Measurements from ENCODE around the gene PLEKHH1.
A peak's percentile ranks its signal among the peaks of the same experiment; 100 is the strongest.
"Not testable (repeated sequence)": the region's sequence is repeated elsewhere in the genome, so short reads cannot be mapped to it uniquely, and the experiment has no call there.

Gene PLEKHH1

GRCh38 chr14:67584978-67585377 is 51.9 kb downstream of the PLEKHH1 start:
- no peak for FAIRE-seq

GRCh38 chr14:67586369-67586768 is 53.3 kb downstream of the PLEKHH1 start:
- FAIRE-seq = no peak

GRCh38 chr14:67589204-67589770 is 56.2 kb downstream of the PLEKHH1 start:
- no peak for FAIRE-seq

DNA sequence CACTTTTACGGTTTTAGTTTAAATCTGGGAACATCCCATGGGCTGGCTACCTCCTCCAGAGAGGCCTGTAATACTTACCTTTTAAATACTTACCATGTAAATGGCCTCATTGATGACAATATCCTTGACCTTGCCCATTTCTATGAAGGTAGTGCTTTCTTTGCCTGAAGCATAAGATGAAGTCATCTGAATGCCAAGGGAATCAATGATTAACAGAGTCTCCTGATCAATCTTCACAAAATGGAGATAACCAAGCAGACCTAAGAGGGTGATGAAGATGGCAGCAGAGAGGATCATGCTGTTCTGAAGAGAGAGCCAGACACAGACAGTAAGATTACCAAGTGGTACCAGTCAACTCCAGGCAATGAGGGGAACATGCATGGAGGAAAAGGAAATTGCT is 60.6 kb downstream of the PLEKHH1 start:
- FAIRE-seq = not testable (repeated sequence)

DNA sequence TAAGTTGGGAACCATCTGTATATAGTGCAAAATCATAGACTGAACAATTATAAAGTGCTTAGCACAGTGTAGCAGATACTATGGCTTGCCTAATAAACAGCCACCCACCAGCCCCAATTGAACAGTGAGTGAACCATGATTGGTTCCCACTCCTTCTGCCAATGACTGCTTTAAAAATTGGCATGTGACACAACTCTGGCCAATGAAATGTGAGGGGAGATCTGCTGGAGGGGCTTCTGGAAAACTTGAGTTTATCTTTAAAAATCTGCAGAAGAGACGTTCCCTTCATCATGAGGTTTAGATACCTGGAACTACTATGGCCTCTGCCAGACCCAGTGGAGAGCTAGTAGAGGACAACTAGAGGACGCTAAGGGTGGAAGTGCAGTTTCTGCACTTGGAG is 62.3 kb downstream of the PLEKHH1 start:
- FAIRE-seq = no peak

DNA sequence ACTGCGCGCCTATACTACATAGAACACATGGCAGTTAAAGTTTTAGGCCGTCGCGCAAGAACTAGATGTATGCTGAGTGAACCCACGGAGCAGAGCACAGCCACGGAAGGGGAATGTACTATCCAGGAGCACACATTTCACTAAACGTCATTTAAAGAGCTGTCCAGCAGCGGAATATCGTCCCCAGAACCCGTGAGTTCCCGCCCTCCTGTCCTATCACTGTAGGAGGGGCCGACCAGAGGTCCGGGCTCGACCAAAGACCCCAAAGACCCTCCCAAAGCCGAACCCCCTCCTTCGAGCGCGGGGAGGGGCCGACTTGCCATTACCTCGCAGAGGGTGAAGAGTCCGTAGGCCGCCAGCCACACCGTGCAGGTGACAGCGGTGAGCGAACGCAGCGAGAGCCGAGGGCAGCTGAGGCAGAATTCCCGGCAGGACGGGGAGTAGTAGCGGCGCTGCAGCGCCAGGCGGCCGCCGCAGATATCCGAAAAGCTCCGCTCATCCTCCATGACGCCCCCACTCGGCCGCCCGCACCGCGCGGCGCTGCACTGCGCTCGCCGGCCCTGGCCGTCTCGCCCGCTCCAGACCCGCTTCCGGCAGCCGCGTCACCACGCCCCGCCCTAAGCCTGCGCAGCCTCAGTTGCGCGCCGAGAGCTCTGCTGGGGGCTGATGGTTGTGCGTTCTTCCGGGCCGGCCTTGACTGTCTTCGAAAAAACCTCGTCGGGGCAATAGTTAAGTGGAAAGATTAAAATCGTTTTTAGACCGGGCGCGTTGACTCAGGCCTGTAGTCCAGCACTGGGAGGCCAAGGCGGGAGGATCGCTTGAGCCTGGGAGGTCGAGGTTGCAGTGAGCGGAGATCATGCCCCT is 66.8 kb downstream of the PLEKHH1 start, which contains the start of gene PIGH:
Gene PIGH, minus strand, starts transcription at position 571 of the 864 bp plus-strand sequence. Its CDS starts 65 bp downstream, at position 506.
- no peak for FAIRE-seq

DNA sequence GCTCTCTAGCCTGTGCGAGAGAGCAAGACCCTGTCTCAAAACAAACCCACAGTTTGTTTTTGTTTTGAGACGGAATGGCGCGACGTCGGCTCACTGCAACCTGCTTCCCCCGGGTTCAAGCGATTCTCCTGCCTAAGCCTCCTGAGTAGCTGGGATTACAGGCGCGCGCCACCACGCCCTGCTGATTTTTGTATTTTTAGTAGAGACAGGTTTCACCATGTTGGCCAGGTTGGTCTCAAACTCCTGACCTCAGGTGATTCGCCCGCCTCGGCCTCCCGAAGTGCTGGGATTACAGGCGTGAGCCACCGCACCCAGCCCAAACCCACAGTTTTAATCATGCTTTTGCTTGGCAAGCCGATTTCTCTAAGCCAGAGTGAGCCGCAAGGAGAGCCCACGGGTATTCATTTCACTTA is 67.5 kb downstream of the PLEKHH1 start:
- not testable (repeated sequence) for FAIRE-seq

GRCh38 chr14:67602076-67602475 is 69.0 kb downstream of the PLEKHH1 start:
- FAIRE-seq = no peak

DNA sequence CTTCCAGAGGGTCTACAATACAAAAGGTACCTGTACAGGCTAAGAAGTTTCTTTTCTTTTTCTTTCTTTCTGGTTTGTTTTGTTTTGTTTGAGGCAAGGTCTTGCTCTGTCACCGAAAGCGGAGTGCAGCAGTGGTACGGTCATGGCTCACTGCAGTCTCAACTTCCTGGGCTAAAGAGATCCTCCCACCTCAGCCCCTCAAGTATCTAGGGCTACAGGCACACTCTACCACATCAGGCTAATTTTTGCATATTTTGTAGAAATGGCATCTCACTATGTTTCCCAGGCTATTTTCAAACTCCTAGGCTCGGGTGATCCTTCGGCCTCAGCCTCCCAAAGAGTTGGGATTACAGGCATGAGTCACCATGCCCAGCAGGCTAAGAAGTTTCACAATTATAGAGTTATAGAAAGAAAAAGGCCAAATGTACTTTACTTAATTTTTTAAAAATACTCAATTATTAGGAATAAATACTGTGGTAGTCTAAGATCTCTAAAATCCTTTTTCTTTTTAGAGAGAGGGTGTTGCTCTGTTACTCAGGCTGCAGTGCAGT is 70.0 kb downstream of the PLEKHH1 start:
- FAIRE-seq = no peak

- no peak for FAIRE-seq
These were observed 74.6 kb downstream of the PLEKHH1 start for GRCh38 chr14:67607646-67608045.

DNA sequence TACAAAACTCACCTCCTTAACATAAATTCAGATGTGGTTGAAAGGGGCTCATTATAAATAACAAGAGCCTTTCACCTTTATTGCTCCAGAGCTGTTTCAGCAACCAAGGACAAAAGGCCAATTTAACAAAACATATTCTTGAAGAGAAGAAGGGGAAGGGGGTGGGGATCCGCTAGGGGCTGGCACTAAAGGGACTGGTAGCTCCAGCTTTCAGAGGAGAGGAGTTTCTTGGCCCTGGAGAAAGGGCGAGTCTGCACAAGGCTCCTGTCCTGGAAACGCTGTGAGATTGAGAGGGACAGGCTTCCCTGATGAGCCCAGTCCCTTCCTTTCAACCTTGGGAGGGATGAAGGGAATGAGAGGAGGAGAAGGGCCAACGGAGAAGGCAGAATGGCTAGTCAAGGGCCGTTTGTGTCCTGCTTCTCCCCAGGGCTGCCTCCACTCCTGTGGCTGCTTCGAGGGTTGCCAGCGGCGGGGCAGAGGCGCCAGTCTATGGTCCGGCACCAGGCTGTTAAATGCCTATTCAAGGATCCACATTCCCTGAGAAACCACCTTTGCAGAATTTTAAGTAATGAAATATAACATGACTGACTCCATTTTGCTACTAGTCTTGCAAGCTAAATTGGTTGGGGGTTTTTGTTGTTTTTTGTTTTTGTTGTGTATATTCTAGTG is 76.7 kb downstream of the PLEKHH1 start:
- FAIRE-seq = no peak

GRCh38 chr14:67610491-67610890 is 77.4 kb downstream of the PLEKHH1 start:
- FAIRE-seq = no peak

DNA sequence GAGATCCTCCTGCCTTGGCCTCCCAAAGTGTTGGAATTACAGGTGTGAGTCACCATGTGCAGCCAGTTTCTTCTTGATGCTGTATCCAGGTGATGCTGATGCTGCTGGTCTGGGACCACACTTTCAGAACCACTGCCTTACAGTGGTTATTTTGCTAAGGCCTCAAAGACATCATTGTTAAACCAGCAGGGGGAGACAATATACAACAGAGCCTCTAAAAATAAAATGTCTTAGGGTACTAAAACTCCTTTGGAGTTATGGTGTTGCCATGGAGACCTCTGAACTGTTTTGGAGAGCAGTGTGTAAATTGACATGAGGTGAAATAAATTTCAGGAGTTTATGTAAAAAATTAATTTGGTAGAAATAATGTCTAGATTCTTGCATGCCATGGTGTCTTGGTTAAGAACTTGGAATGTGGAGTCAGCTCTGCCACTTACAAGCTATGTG is 85.5 kb downstream of the PLEKHH1 start:
- peak; percentile 16 for FAIRE-seq

- FAIRE-seq = no peak
These were observed 86.5 kb downstream of the PLEKHH1 start, which contains the start of gene ARG2 for GRCh38 chr14:67619446-67620216. Gene ARG2, plus strand, starts transcription at chr14:67619920. Its CDS starts 58 bp downstream, at chr14:67619978.

- FAIRE-seq = no peak
These were observed 87.2 kb downstream of the PLEKHH1 start for GRCh38 chr14:67620217-67620785.

DNA sequence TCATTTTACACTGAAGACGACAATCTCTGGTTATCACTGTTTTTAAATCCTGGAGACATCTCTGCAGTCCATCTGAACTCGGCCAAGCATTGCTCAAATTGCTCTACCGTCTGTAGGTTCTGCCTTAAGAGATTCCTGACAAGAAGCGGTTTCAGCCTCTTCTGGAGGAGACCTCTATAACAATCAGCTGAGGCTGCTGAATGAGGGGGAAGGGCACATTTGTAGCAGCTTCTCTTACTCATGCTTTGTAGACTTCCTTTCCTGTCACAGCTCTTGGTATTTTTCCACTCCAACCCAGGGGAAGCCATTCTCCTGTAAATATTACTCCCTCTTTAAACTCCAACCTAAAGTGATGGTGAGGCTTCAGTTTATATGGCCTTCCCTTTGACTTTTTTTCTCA is 89.6 kb downstream of the PLEKHH1 start:
- no peak for FAIRE-seq

DNA sequence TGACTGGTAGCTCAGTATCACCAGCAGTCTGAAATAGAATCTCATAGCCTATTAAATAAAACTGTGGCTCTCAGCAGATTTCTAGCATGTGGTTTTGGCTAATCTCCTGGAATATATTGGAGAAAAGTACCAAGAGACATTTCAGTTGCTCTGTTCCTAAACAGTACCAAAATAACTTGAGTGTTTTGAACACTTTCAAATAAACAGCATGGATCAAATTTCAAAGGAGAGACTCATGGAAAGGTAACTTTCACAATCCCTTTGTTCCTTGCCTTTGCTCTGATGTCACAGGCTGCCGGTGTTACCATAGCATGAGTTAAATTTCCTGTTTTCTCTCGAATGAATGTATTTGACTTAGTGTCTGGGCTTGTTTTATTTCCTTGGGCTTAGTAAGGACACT is 90.0 kb downstream of the PLEKHH1 start:
- no peak for FAIRE-seq

GRCh38 chr14:67626131-67626530 is 93.0 kb downstream of the PLEKHH1 start:
- not testable (repeated sequence) for FAIRE-seq

DNA sequence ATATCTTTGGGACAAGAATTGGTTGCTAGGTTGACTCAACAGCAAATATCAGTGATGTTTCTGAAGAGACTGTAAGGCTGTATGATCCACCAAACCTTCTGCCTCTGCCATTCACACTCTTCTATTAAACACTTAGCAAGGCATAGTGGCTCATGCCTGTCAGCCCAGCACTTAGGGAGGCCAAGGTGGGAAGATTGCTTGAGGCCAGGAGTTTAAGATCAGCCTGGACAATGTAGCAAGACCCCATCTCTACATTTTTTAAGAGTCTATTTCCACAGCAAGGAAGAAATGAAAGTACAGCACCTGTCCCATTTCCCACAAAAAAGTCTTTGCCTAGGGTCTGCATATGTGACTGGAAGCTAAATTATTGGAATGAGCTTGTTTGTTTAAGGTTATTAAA is 94.4 kb downstream of the PLEKHH1 start:
- no peak for FAIRE-seq

GRCh38 chr14:67630186-67630585 is 97.1 kb downstream of the PLEKHH1 start:
- FAIRE-seq = no peak

DNA sequence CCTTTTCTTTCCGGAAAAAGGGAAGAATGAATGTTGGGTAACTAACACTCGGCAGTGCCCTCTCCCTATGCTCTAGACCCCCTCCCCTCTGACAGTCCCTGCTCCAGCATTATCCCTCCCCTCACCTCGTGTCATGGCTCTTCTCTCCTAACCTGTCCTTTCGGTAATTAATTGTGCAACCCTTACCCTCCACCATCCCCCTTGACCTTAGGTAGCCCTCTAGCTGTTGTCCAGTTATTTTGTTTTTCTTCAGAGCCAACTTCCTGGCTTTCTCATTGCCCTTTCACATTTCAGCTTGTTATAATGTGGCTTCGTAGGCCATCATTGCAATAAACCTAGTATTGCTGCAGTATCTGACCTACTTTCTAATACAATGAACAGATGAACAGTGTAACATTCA is 97.8 kb downstream of the PLEKHH1 start:
- no peak for FAIRE-seq

Data from A204.1 (cell line).